Measurements from ENCODE around the gene IKBKE.

GRCh38 chr1:206463137-206463536 is 7.1 kb upstream of the IKBKE start:
- TF ChIP-seq CTCF (IDR thresholded peaks at IDR 0.05) = no peak
- TF ChIP-seq POLR2A (IDR thresholded peaks at IDR 0.05) = no peak
